Activated CD8-positive, alpha-beta memory T cell treated with anti-CD3 and anti-CD28 coated beads for 1 hour (primary cell): Measurements from ENCODE around the gene RPL13A.
"Not testable (repeated sequence)": the region's sequence is repeated elsewhere in the genome, so short reads cannot be mapped to it uniquely, and the experiment has no call there.

ENCODE experiments used
- DNase-seq, 2 donors: peaks; one replicate each; pipeline ENCODE4 v3.0.0-alpha.2; 2020; ENCODE audit warnings: low read depth in 1 of 2; ENCODE audit errors: extremely low read depth in 1 of 2

Gene RPL13A

DNA sequence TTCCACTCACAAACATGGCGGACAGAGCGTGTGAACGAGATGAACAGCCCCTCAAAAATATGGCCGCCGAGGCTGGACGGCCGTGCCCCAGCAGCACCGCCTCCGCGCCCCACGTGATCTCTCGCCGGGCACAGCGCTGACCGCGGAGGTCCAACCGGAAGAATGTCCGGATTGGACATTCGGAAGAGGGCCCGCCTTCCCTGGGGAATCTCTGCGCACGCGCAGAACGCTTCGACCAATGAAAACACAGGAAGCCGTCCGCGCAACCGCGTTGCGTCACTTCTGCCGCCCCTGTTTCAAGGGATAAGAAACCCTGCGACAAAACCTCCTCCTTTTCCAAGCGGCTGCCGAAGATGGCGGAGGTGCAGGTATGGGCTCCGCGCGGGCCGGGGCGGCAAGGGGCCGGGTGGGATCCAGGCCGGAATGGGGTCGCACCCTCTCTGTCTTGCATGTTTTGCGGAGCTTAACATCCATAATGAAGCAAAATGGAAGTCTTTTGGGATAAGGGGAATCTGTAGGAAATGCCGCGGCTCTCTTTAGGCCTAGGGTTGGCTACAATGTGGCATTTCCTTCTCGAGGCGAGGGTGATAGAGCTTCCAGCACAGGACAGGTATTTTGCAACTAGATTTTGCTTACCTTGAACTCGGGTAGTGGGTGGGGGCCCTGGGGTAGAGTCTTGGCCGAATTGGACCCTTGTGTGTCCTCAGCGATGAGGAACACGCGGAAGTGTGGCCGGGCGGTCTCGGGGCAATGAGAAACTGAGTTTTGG, at the start of gene RPL13A:
TSS of gene RPL13A (plus strand) at position 332 of the 769 bp plus-strand sequence. CDS start at position 354, 22 bp downstream.
- DNase-seq, result peak; percentile 99

GRCh38 chr19:49438261-49438660, 49.1 kb upstream of the RPL13A start:
- no peak for DNase-seq

- no peak for DNase-seq
Observed at GRCh38 chr19:49439836-49440235, 47.6 kb upstream of the RPL13A start.

GRCh38 chr19:49440439-49441209, 46.8 kb upstream of the RPL13A start:
- no peak for DNase-seq

GRCh38 chr19:49441210-49441959, 46.0 kb upstream of the RPL13A start, which contains the start of gene SLC17A7:
TSS of gene SLC17A7 (minus strand) at chr19:49441527. CDS start at chr19:49441379, 148 bp downstream.
- DNase-seq, result no peak

DNA sequence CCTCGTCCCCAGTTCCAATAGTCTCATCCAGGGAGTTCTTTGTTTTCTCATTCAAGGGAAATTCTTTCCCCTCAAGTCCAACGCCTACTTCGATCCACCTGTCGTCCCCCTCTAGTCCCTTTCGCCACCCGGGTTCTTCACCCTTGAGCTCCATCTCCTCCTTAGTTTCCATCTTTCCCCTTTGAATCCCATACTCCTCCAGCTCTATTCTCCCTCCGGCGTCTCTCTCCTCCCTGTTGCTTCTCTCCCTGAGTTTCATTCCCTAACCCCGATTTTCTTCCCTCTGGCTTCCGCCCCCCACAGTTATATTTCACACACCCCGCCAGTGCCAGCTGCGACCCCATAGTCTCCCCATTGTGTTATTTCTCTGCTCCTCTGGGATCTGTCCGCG, 45.5 kb upstream of the RPL13A start:
- DNase-seq, result no peak

GRCh38 chr19:49442354-49442753, 45.1 kb upstream of the RPL13A start:
- no peak for DNase-seq

DNA sequence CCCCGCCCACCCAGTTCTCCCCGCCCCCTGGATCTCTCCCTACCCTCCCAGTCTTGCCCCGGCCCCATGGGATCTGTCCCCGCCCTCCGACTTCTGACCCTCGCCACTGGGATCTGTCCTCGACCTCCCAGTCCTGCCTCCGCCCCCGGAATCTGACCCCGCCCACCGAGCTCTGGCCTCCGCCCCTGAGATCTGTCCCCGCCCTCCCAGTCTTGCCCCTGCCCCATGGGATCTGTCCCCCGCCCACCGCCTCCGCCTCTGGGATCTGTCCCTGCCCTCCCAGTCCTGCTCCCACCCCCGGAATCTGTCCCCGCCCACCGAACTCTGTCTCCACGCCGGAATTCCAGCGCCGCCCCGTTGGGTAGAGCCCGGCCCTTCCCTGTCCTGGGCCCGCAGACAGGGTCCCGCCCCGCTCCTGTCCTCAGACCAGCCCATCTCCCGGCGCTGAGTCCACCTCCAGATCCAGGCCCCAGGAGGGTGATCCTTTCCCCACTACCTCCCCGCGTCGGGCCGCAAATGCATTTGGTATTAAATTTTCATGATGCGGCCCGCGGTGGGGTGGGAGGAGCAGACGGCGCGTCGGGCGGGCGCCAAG, 44.5 kb upstream of the RPL13A start:
- DNase-seq, result no peak

GRCh38 chr19:49443366-49444099, 43.9 kb upstream of the RPL13A start:
- peak; percentile 82 to 86 for DNase-seq

DNA sequence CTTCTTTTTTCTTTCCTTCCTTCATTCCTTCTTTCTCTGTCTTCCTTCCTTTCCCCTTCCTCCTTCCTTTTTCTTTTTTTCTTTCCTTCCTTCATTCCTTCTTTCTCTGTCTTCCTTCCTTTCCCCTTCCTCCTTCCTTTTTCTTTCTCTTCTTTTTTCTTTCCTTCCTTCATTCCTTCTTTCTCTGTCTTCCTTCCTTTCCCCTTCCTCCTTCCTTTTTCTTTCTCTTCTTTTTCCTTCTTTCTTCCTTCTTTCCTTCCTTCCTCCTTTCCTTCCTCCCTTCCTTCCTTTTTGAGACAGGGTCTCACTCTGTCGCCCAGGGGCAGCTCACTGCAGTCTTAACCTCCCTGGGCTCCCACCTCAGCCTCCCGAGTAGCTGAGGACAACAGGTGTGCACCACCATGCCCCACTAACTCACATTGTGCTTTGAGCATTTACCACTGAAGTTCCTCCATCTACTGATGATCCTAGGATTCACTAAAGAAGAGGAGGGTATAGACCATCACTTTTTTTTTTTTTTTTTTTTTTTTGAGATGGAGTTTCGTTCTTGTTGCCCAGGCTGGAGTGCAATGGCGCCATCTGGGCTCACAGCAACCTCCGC, 43.2 kb upstream of the RPL13A start:
- DNase-seq, result not testable (repeated sequence)

DNA sequence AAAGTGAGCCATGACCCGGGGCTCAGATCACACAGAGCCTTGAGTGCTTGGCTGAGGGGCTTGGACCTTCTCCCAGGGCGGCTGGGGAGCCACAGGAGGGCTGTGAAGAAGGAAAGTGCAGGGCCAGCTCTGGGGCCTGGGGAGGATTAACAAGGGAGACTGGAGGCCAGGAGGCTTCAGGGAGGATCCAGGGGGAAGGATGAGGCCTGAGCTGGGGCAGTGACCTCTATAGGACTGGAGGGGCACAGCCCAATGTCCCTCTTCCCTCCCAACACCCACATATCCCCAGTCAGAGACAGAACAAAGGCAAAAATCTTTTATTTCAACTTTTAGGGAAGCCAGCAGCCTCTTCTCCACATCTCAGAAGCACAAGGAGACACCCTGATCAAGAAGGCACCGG, 41.4 kb upstream of the RPL13A start:
- DNase-seq, result no peak

- DNase-seq, result no peak
Observed at GRCh38 chr19:49447485-49448431, 39.6 kb upstream of the RPL13A start.

GRCh38 chr19:49448432-49448786, 39.0 kb upstream of the RPL13A start:
- no peak for DNase-seq

DNA sequence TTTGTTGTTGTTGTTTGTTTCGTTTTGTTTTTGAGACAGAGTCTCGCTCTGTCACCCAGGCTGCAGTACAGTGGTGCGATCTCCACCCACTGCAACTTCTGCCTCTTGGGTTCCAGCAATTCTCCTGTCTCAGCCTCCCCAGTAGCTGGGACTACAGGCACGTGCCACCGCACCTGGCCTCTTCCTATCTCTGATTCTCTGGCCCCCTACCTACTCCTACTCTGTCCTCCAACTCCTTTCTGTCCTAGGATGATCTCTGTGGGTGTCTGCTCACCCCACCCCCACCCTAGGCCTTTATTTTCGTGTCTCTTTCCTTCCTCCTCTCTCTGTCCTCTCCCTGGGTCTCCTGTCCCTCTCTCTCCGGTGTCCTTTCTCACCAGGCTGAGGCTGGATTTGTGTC, 37.0 kb upstream of the RPL13A start:
- DNase-seq, result no peak

DNA sequence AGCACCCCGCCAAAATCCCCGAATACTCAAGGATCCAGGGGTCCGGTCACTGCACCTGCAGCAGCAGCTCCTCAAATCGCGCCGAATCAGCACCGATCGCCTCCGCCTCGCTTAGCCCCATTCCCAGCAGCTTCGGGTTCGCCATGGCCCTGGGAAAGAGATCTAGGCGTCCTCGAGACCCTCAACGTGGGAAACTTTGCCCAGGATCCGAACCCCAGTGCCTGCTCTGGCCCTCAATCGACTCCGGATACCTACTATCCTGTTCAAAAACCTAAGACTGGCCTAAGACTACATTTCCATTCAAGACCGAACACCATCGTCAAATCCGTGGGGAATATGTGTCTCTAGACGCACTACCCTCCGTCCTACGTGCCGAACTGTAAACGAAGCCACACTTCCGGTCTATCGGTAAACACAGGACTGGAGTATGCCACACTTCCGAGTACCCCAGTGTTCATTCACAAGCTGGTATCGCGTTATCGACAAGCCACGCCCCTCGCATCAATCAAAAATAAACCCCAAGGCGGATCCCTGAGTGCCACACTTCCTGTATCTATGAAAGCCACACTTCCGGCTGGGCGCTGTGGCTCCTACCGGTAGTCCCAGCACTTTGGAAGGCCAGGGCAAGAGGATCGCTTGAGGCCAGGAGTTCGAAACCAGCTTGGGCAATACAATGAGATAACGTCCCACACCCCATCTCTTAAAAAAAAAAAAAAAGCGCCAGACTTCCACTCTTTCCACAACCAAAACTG, 35.8 kb upstream of the RPL13A start, which contains the start of gene PIH1D1:
TSS of gene PIH1D1 (minus strand) at position 385 of the 752 bp plus-strand sequence. CDS start at position 145, 240 bp downstream.
- peak; percentile 83 to 90 for DNase-seq

DNA sequence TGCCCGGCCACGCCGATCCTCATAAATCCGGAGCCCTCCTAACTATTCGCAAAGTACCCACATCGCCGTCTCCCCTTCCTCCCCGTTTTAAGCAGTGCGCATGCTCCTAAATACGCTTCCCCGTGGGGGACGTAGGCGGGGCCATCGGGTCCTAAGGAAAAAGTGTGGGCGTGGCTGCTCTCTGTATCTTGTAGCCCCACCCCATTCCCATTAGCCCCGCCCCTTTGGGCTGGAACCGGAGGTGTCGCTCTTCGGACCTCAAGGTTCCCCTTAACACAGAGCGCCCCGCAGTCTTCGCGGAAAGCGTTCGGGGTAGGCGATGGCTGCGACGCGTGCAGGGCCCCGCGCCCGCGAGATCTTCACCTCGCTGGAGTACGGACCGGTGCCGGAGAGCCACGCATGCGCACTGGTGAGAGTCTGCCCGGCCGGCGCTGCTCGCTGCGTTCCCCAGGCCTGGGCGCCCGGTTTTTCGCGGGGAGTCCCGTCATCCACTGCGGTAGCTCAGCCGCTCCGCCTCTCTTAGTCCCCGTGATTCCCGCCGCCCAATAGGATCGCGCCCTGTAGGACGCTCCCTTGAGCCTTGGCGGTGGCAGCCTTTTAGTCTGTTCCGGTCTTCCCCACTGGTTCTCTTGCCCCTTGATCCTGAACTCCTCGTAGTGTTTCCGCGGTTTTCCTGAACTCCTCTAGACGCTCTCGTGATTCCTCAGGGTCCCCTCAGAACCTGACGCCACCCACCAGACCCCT, 34.2 kb upstream of the RPL13A start, which contains the start of gene ALDH16A1:
TSS of gene ALDH16A1 (plus strand) at position 213 of the 744 bp plus-strand sequence. CDS start at position 320, 107 bp downstream.
- peak; percentile 96 to 97 for DNase-seq

- no peak for DNase-seq
Observed at GRCh38 chr19:49453757-49454240, 33.6 kb upstream of the RPL13A start.
